ENCODE results near the gene MAST3. TPM values are rescaled to one million over a fixed set of nuclear protein-coding genes. Genes with fewer than 3 reads are reported as not detected.

The MAST3 gene
- total RNA-seq, 1 donor from 2014 or later, result 9.6 TPM

- intact Hi-C loops (cut with DNase I), result no loop called here
- Histone ChIP-seq H3K27ac (peak overlapping the region; percentile 53), H3K27me3 (no peaks in the 10 kb centered on the region), H3K9me3 (no peaks in the 10 kb centered on the region), H3K4me3 (no peak overlapping the region), H3K4me1 (no peaks in the 10 kb centered on the region), H3K36me3 (no peaks in the 10 kb centered on the region)
- TF ChIP-seq POLR2AphosphoS5 (IDR thresholded peaks at IDR 0.05; ENCODE audit: insufficient read depth in 1 of 2, low read depth in 1 of 2) (no peak), POLR2A (IDR thresholded peaks at IDR 0.05) (no peak)
- TF ChIP-seq, protein P1, sequence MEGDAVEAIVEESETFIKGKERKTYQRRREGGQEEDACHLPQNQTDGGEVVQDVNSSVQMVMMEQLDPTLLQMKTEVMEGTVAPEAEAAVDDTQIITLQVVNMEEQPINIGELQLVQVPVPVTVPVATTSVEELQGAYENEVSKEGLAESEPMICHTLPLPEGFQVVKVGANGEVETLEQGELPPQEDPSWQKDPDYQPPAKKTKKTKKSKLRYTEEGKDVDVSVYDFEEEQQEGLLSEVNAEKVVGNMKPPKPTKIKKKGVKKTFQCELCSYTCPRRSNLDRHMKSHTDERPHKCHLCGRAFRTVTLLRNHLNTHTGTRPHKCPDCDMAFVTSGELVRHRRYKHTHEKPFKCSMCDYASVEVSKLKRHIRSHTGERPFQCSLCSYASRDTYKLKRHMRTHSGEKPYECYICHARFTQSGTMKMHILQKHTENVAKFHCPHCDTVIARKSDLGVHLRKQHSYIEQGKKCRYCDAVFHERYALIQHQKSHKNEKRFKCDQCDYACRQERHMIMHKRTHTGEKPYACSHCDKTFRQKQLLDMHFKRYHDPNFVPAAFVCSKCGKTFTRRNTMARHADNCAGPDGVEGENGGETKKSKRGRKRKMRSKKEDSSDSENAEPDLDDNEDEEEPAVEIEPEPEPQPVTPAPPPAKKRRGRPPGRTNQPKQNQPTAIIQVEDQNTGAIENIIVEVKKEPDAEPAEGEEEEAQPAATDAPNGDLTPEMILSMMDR (IDR thresholded peaks at IDR 0.05), result no peak
- DNase-seq (ENCODE audit: extremely low spot score in 2 of 2), result no peak
Observed at GRCh38 chr19:18090545-18091216, 6.9 kb upstream of the MAST3 start.

GRCh38 chr19:18091217-18091608 is 6.4 kb upstream of the MAST3 start:
- H3K36me3 ChIP-seq, result no peaks in the 10 kb centered on the region
- no peak overlapping the region for H3K4me3 ChIP-seq
- no peaks in the 10 kb centered on the region for H3K27me3 ChIP-seq
- H3K9me3 ChIP-seq, result no peaks in the 10 kb centered on the region
- no peaks in the 10 kb centered on the region for H3K4me1 ChIP-seq
- intact Hi-C loops (cut with DNase I), result no loop called here
- DNase-seq (ENCODE audit: extremely low spot score in 2 of 2), result no peak
- peak overlapping the region; percentile 53 for H3K27ac ChIP-seq
- no peak for TF ChIP-seq POLR2A (IDR thresholded peaks at IDR 0.05)
- TF ChIP-seq, protein P1 (IDR thresholded peaks at IDR 0.05), result no peak
- TF ChIP-seq POLR2AphosphoS5 (IDR thresholded peaks at IDR 0.05; ENCODE audit: insufficient read depth in 1 of 2, low read depth in 1 of 2), result peak in 1 of 2 donors; percentile 54

DNA sequence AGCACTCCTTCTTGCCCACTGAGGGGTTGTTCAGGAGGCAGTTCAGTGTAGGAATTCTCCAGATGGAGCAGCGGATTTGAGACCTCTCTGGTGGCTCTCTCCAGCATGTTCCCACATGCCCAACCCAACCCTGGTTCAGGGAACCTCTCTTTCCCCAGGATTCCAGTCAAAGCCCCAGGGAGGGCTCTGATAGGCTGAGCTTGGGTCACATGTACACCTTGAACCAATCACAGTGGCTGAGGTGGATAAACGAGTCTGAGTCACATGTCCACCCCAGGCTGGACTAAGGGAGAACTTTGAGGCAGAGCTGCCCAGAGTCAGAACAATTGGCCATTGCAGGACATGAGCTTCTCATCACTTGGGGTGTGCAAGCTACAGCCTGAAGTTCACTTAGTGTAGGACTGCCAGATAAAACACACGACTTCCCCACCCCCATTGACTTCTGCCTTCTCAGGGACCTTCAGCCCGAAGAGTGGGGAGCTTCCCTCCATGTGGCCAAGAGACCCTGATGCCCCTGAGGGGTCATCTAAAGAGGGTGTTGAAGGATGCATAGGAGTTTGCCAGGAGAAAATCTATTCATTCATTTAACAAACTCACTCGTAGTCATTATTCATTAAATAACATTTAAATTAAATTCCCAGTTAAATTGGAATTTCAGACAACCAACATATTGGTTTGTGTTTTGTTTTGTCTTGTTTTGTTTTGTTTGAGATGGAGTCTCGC is 4.0 kb upstream of the MAST3 start:
- TF ChIP-seq, protein P1 (IDR thresholded peaks at IDR 0.05), result no peak
- no peak for TF ChIP-seq POLR2AphosphoS5 (IDR thresholded peaks at IDR 0.05; ENCODE audit: insufficient read depth in 1 of 2, low read depth in 1 of 2)
- TF ChIP-seq POLR2A (IDR thresholded peaks at IDR 0.05), result no peak
- Histone ChIP-seq H3K9me3 (no peaks in the 10 kb centered on the region), H3K36me3 (no peaks in the 10 kb centered on the region), H3K4me3 (no peak overlapping the region), H3K27me3 (no peaks in the 10 kb centered on the region), H3K27ac (no peak overlapping the region), H3K4me1 (peaks cover 9% of the 10 kb centered on the region)
- intact Hi-C loops (cut with DNase I), result no loop called here
- DNase-seq (ENCODE audit: extremely low spot score in 2 of 2), result no peak

DNA sequence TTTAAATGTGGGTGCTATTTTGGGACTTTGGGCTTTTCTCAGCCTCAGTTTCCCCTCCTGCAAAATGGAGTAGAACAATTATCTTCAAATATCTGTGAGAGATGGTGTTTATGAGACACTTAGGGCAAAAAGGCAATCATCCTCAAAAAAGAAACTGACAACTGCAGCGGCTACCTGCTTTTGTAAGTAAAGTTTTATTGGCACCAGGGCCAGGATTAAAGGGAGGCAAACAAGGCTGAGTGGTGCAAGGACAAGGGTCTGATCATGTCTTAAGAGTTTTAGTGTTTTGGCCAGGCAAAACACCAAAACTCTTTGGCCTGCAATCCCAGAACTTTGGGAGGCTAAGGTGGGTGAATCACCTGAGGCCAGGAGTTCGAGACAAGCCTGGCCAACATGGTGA is 1.3 kb upstream of the MAST3 start:
- DNase-seq (ENCODE audit: extremely low spot score in 2 of 2), result no peak
- H3K9me3 ChIP-seq, result no peaks in the 10 kb centered on the region
- no peak overlapping the region for H3K27ac ChIP-seq
- H3K36me3 ChIP-seq, result no peaks in the 10 kb centered on the region
- H3K27me3 ChIP-seq, result no peaks in the 10 kb centered on the region
- TF ChIP-seq, protein P1 (IDR thresholded peaks at IDR 0.05), result no peak
- TF ChIP-seq POLR2AphosphoS5 (IDR thresholded peaks at IDR 0.05; ENCODE audit: insufficient read depth in 1 of 2, low read depth in 1 of 2), result no peak
- TF ChIP-seq POLR2A (IDR thresholded peaks at IDR 0.05), result no peak
- H3K4me1 ChIP-seq, result peaks cover 18% of the 10 kb centered on the region
- intact Hi-C loops (cut with DNase I), result no loop called here
- H3K4me3 ChIP-seq, result no peak overlapping the region

Data from vagina (tissue), 2 donors.